ENCODE measurements around the gene BCDIN3D.
A peak's percentile ranks its signal among the peaks of the same experiment; 100 is the strongest.

BCDIN3D gene

GRCh38 chr12:49870501-49871262, 27.8 kb upstream of the BCDIN3D start:
- H3K4me3 ChIP-seq (ENCODE audit: low read depth, low read length), result no peak overlapping the region
- no peak for TF ChIP-seq CTCF (IDR thresholded peaks at IDR 0.05; ENCODE audit: low read depth, low read length)

- H3K4me3 ChIP-seq (ENCODE audit: low read depth, low read length), result no peak overlapping the region
- no peak for TF ChIP-seq CTCF (IDR thresholded peaks at IDR 0.05; ENCODE audit: low read depth, low read length)
These were observed 27.1 kb upstream of the BCDIN3D start for GRCh38 chr12:49869816-49870500.

- no peak overlapping the region for H3K4me3 ChIP-seq (ENCODE audit: low read depth, low read length)
- no peak for TF ChIP-seq CTCF (IDR thresholded peaks at IDR 0.05; ENCODE audit: low read depth, low read length)
These were observed 26.3 kb upstream of the BCDIN3D start for GRCh38 chr12:49868952-49869815.

- H3K4me3 ChIP-seq (ENCODE audit: low read depth, low read length), result no peak overlapping the region
These were observed 25.5 kb upstream of the BCDIN3D start for GRCh38 chr12:49868449-49868848.

GRCh38 chr12:49867570-49868341, 24.9 kb upstream of the BCDIN3D start:
- TF ChIP-seq CTCF (IDR thresholded peaks at IDR 0.05; ENCODE audit: low read depth, low read length), result no peak
- H3K4me3 ChIP-seq (ENCODE audit: low read depth, low read length), result no peak overlapping the region

More at GRCh38 chr12:49868449-49868848, 25.5 kb upstream of the BCDIN3D start:
- TF ChIP-seq CTCF (IDR thresholded peaks at IDR 0.05; ENCODE audit: low read depth, low read length), result no peak

GRCh38 chr12:49866859-49867569, 24.1 kb upstream of the BCDIN3D start:
- no peak overlapping the region for H3K4me3 ChIP-seq (ENCODE audit: low read depth, low read length)
- peak; percentile 98 for TF ChIP-seq CTCF (IDR thresholded peaks at IDR 0.05; ENCODE audit: low read depth, low read length)

All from WI38 (cell line).